Keratinocyte (primary cell): ENCODE results near the gene QPRT. TPM values are rescaled to one million over a fixed set of nuclear protein-coding genes. Genes with fewer than 3 reads are reported as not detected.

ENCODE experiments used
- DNase-seq: peaks from one replicate; pipeline ENCODE4 v3.0.0-alpha.2; 2011; ENCODE audit warnings: low read depth, missing footprints, low spot score
- FAIRE-seq: peaks from 2 replicates; lab custom pipeline; 2011; peaks lifted over from hg19 to GRCh38; lab: Jason Lieb, UNC
- H2AFZ ChIP-seq: 2 replicates; pipeline ENCODE4 v1.6.0; 2012; ENCODE audit warnings: low read length, control low read depth, inconsistent platforms; ENCODE audit not compliant: control insufficient read depth
- H3K27ac ChIP-seq: 2 replicates; pipeline ENCODE4 v1.5.1; 2011; ENCODE audit warnings: low read length; ENCODE audit not compliant: control insufficient read depth, insufficient read depth
- H3K27me3 ChIP-seq: 3 replicates; pipeline ENCODE4 v1.6.0; 2011; ENCODE audit warnings: low read length; ENCODE audit not compliant: control insufficient read depth, insufficient read depth; ENCODE audit errors: extremely low read depth
- H3K36me3 ChIP-seq, 2 experiments: 2 replicates in 1 of 2; 3 replicates in 1 of 2; pipeline ENCODE4 v1.5.1; 2011; ENCODE audit warnings: low read length in 2 of 2, mild to moderate bottlenecking in 1 of 2; ENCODE audit not compliant: control insufficient read depth in 2 of 2, insufficient read depth in 2 of 2; ENCODE audit errors: extremely low read depth in 1 of 2
- H3K4me1 ChIP-seq: 3 replicates; pipeline ENCODE4 v1.5.1; 2011; ENCODE audit warnings: low read length; ENCODE audit not compliant: control insufficient read depth, insufficient read depth; ENCODE audit errors: extremely low read depth
- H3K4me2 ChIP-seq: 3 replicates; pipeline ENCODE4 v1.6.0; 2011; ENCODE audit warnings: low read depth, low read length; ENCODE audit not compliant: control insufficient read depth, insufficient read depth; ENCODE audit errors: extremely low read depth
- H3K4me3 ChIP-seq, 3 experiments: fragments of 200-600 bp in 1 of 3; sonication (generic) in 1 of 3; 2 replicates in 2 of 3; 3 replicates in 1 of 3; pipeline ENCODE4 v1.5.1; 2011 to 2016; ENCODE audit warnings: low read length in 3 of 3, mild to moderate bottlenecking in 3 of 3, control low read depth in 2 of 3, inconsistent platforms in 1 of 3, low read depth in 1 of 3, mixed read lengths in 1 of 3, mixed run types in 1 of 3, moderate library complexity in 1 of 3; ENCODE audit not compliant: control insufficient read depth in 2 of 3, insufficient read depth in 2 of 3; ENCODE audit errors: extremely low read depth in 1 of 3
- H3K79me2 ChIP-seq: 2 replicates; pipeline ENCODE4 v1.6.0; 2012; ENCODE audit warnings: low read length; ENCODE audit not compliant: control insufficient read depth, insufficient read depth
- H3K9ac ChIP-seq: 3 replicates; pipeline ENCODE4 v1.6.0; 2011; ENCODE audit warnings: low read length; ENCODE audit not compliant: control insufficient read depth, insufficient read depth; ENCODE audit errors: extremely low read depth
- H3K9me1 ChIP-seq: 3 replicates; pipeline ENCODE4 v1.6.0; 2011; ENCODE audit warnings: low read length; ENCODE audit not compliant: control insufficient read depth, insufficient read depth; ENCODE audit errors: extremely low read depth
- H3K9me3 ChIP-seq: 2 replicates; pipeline ENCODE4 v1.5.1; 2012; ENCODE audit warnings: low read depth, low read length; ENCODE audit not compliant: control insufficient read depth
- H4K20me1 ChIP-seq: 3 replicates; pipeline ENCODE4 v1.6.0; 2011; ENCODE audit warnings: low read length; ENCODE audit not compliant: control insufficient read depth, insufficient read depth; ENCODE audit errors: extremely low read depth
- CTCF ChIP-seq, 3 experiments: IDR thresholded peaks in 1 of 3; conservative IDR thresholded peaks in 1 of 3; optimal IDR thresholded peaks in 1 of 3; 2 replicates in 2 of 3; 3 replicates in 1 of 3; pipeline versions ENCODE3 to v1.5.1; 2011; ENCODE audit warnings: low read length in 3 of 3, mild to moderate bottlenecking in 3 of 3, moderate library complexity in 2 of 3, control low read depth in 1 of 3, inconsistent platforms in 1 of 3; ENCODE audit not compliant: insufficient read depth in 2 of 3; ENCODE audit errors: extremely low read depth in 1 of 3
- EZH2 ChIP-seq: IDR thresholded peaks from one replicate; pipeline ENCODE4 v1.6.1; 2012; ENCODE audit warnings: inconsistent platforms, mild to moderate bottlenecking, low read length, moderate library complexity
- dilution Hi-C: fragments of 300-500 bp; cut with MboI; formaldehyde crosslinking; loops from one replicate; pipeline ENCODE4 v1.7.0; 2020; ENCODE audit warnings: low sequenced_read_pairs; ENCODE audit not compliant: extremely low pct_ligation_motif_present
- polyA plus RNA-seq, 5 experiments: library from polyadenylated mRNA; depleted of rRNA in 3 of 5; stranded (reverse) in 3 of 5; stranded (forward) in 1 of 5; unstranded in 1 of 5; fragments of >200 nt; gene quantifications; 1 replicate in 1 of 5; 2 replicates in 3 of 5; 3 replicates in 1 of 5; pipeline versions ENCODE4 v1.2.1 to v1.2.3, GENCODE V29; 2011 to 2012; ENCODE audit warnings: missing spikeins in 2 of 5, low read depth in 1 of 5, low replicate concordance in 1 of 5

The QPRT gene
- polyA plus RNA-seq, 1 donor (not counting 4 experiments of a cell fraction or from before 2014, with no cell fraction given), result 8.8 TPM

GRCh38 chr16:29680180-29680598, 1.2 kb downstream of the QPRT start:
- no peaks in the 10 kb centered on the region for H3K36me3 ChIP-seq
- dilution Hi-C loops, result no loop called here
- FAIRE-seq, result no peak
- H3K9me1 ChIP-seq, result no peaks in the 10 kb centered on the region
- no peak overlapping the region for H3K4me3 ChIP-seq
- H4K20me1 ChIP-seq, result no peaks in the 10 kb centered on the region
- no peak overlapping the region for H3K4me2 ChIP-seq
- no peak for TF ChIP-seq EZH2
- H3K9ac ChIP-seq, result no peak overlapping the region
- no peaks in the 10 kb centered on the region for H3K9me3 ChIP-seq
- no peaks in the 10 kb centered on the region for H3K79me2 ChIP-seq
- no peak overlapping the region for H2AFZ ChIP-seq
- H3K27ac ChIP-seq, result no peak overlapping the region
- H3K4me1 ChIP-seq, result no peaks in the 10 kb centered on the region
- DNase-seq, result no peak
- no peaks in the 10 kb centered on the region for H3K27me3 ChIP-seq

- Histone ChIP-seq H3K9me3 (no peaks in the 10 kb centered on the region), H3K27me3 (no peaks in the 10 kb centered on the region), H3K4me1 (no peaks in the 10 kb centered on the region), H3K4me3 (no peak overlapping the region), H3K27ac (no peak overlapping the region), H3K79me2 (no peaks in the 10 kb centered on the region), H4K20me1 (no peaks in the 10 kb centered on the region), H3K36me3 (no peaks in the 10 kb centered on the region), H3K9me1 (no peaks in the 10 kb centered on the region), H3K9ac (no peak overlapping the region), H3K4me2 (no peak overlapping the region), H2AFZ (no peak overlapping the region)
- dilution Hi-C loops, result no loop called here
- no peak for FAIRE-seq
- no peak for DNase-seq
- TF ChIP-seq EZH2 (no peak), CTCF (optimal IDR thresholded peaks at IDR 0.05 in 1 of 3, IDR thresholded peaks at IDR 0.05 in 1 of 3, conservative IDR thresholded peaks at IDR 0.05 in 1 of 3; ENCODE audit: extremely low read depth in 1 of 3, insufficient read depth in 2 of 3, low read length in 3 of 3) (no peak)
These were observed 4.6 kb downstream of the QPRT start for GRCh38 chr16:29683543-29684090.

- Histone ChIP-seq H3K4me1 (no peaks in the 10 kb centered on the region), H3K9me1 (no peaks in the 10 kb centered on the region), H4K20me1 (no peaks in the 10 kb centered on the region), H3K27ac (no peak overlapping the region), H3K9ac (no peak overlapping the region), H3K36me3 (no peaks in the 10 kb centered on the region), H3K9me3 (no peaks in the 10 kb centered on the region), H3K4me2 (no peak overlapping the region), H3K27me3 (no peaks in the 10 kb centered on the region), H3K4me3 (no peak overlapping the region), H3K79me2 (no peaks in the 10 kb centered on the region), H2AFZ (no peak overlapping the region)
- TF ChIP-seq CTCF (optimal IDR thresholded peaks at IDR 0.05 in 1 of 3, IDR thresholded peaks at IDR 0.05 in 1 of 3, conservative IDR thresholded peaks at IDR 0.05 in 1 of 3; ENCODE audit: extremely low read depth in 1 of 3, insufficient read depth in 2 of 3, low read length in 3 of 3), result no peak
- TF ChIP-seq EZH2, result no peak
- DNase-seq, result no peak
- FAIRE-seq, result no peak
- dilution Hi-C loops, result no loop called here
These were observed 5.7 kb downstream of the QPRT start for GRCh38 chr16:29684679-29685078.
